DMS53 (cell line): ENCODE data around the gene HDLBP.
A peak's percentile ranks its signal among the peaks of the same experiment; 100 is the strongest.

Experiments used
- DNase-seq: peaks from one replicate; lab custom pipeline; 2025; lab: John Stamatoyannopoulos, UW

The HDLBP gene

DNA sequence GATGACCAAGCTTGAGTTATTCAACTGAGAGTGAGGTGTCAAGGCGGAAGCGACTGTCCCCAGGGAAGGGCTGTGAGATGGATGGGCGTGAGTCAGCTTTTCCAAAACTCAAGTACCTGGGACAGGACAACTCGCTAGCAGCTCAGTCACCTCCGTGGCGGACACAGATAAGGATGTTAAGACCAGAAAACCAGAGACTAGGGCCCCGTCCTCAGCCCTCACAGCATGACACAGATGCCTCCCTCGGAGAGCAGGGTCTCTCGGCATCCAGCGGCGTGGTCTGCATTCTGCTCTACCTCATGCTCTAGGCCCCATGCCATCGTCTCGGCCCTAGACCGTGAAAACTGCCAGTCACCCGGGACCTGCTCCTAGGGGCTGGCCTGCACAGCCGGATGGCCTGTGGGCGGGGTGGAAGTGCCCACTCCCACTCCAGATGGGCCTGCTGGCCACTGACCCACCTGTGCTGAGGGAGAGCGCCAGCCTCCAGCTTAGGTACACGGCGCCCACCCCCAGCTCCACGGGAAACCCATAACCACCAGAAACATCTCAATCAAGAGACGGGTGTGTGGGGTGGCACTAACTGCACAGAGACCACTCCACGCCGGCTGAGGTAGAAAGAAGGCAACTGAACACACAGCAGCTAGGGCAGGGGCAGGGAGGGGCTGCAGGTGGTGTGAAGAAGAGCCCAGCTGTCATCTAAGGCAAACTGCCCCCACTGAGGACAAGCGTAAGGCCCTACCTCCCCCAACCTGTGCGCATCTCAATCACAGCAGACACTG is 87.2 kb downstream of the HDLBP start:
- DNase-seq = no peak

DNA sequence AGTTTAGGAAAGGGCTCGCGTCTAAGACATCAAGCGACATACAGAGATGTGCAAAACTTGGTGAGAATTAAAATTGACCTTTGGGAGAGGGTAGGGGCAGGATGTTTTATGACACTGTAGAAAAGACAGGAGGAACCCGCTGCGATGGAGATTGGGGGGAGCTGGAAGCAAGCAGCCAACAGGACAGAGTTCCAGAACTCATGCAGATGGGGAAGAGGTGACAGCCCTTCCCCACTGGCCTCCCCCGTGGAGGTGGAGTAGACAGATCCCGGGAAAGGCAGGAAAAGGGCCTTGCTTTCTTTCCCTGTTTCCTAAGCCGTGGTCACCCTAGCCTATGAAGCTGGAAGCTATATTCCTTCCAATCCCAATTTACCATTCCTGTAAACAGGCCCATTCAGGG is 87.9 kb downstream of the HDLBP start:
- no peak for DNase-seq

- DNase-seq = no peak
These were observed 88.5 kb downstream of the HDLBP start for GRCh38 chr2:241226723-241227572.

GRCh38 chr2:241225983-241226382 is 89.5 kb downstream of the HDLBP start:
- DNase-seq = no peak

DNA sequence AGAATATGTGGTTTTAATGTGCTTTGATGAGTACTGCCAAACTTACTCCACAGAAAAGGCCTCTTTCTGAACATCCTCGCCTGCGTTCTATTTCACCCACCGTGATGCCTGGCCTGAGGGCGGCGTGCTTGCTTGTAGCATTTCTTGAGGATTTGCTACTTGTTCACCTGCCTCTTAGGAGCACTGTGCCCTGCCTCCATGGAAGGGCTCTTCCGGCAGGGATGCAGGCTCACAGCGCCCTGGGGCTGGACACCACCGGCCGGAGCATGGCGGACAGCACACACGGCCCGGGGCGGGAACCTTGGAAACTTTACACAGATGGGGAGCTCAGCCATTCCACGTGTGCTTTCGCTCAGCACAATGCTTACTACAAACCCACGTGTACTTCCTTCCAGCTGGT is 89.9 kb downstream of the HDLBP start:
- no peak for DNase-seq

GRCh38 chr2:241224851-241225438 is 90.5 kb downstream of the HDLBP start:
- no peak for DNase-seq

DNA sequence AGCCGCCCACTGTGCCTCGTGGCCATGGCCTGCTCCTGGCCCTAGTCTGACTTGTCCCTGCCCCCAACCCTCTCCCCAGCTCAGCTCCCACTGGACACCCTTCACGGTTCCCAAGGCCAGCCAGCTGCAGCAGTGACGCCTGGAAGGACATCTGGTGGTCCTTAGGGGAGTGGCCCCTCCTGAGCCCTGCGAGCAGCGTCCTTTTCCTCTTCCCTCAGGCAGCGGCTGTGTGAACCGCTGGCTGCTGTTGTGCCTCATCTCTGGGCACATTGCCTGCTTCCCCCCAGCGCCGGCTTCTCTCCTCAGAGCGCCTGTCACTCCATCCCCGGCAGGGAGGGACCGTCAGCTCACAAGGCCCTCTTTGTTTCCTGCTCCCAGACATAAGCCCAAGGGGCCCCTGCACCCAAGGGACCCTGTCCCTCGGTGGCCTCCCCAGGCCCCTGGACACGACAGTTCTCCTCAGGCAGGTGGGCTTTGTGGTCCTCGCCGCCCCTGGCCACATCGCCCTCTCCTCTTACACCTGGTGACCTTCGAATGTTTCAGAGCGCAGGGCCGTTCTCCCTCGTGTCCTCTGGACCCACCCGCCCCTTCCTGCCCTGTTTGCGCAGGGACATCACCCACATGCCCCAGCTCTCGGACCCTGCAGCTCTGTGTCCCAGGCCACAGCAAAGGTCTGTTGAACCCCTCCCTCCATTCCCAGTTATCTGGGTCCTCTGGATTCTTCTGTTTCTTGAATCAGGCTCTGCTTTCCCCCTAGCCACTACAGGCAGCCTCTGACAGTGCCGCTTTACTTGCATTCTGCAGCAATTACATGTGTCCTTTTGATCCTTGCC is 91.2 kb downstream of the HDLBP start:
- DNase-seq = no peak

- no peak for DNase-seq
These were observed 92.1 kb downstream of the HDLBP start for GRCh38 chr2:241223211-241224017.

GRCh38 chr2:241219856-241220356 is 95.6 kb downstream of the HDLBP start:
- no peak for DNase-seq

GRCh38 chr2:241219030-241219382 is 96.5 kb downstream of the HDLBP start:
- peak; percentile 45 for DNase-seq

- peak; percentile 86 for DNase-seq
These were observed 97.1 kb downstream of the HDLBP start for GRCh38 chr2:241218131-241219029.

DNA sequence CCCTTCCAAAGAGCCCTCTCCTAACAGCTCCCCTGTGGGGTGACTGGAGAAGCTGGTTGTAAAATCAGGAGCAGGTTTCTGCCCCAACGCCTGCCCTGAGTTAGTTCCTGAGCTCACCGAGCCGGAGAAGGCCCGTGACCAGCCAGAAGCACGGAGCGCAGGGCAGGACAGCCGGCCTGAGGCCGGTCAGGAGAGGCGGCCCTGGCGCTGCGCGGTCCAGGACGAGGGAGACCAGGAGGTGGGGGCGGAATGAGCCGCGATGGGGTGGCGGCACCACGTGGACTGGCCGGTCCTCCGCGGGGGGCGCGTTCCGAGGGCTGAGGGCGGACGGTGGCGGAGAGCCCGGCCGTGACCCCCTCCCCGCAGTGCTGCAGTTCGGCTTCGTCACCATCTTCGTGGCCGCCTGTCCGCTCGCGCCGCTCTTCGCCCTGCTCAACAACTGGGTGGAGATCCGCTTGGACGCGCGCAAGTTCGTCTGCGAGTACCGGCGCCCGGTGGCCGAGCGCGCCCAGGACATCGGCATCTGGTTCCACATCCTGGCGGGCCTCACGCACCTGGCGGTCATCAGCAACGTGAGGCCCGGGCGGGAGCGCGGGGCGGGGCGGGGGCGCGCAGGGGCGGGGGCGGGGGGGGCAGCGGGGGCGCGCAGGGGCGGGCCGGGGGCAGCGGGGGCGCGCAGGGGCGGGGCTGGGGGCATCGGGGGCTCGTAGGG is 98.0 kb downstream of the HDLBP start:
- DNase-seq = peak; percentile 94

DNA sequence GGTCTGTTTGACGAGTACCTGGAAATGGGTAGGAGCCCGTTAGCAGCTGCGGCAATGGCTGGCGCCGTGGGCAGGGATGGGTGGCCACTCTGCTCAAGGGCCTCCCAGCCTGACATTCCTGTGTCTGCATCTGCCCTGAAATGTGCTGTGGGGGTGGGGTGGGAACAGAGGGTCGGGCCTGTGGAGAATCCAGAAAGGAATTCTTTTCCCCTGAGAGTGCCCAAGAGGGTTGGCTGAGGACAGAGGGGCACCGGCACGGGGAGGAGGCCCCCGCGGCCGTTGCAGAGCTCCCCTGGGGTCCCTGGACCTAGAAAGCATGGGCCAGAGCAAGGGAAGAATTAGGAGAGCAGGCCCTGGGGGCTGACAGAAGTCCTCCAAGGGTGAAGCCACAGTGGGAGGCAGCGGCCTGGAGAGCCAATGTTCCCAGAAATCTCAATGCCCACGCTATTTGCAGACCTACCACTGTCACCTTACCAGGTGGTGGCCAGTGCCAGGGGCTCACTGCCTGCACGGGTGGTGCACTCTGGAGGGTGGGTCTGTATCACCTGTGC is 99.2 kb downstream of the HDLBP start:
- DNase-seq = no peak

- DNase-seq = no peak
These were observed 100.1 kb downstream of the HDLBP start for GRCh38 chr2:241215421-241215820.

DNA sequence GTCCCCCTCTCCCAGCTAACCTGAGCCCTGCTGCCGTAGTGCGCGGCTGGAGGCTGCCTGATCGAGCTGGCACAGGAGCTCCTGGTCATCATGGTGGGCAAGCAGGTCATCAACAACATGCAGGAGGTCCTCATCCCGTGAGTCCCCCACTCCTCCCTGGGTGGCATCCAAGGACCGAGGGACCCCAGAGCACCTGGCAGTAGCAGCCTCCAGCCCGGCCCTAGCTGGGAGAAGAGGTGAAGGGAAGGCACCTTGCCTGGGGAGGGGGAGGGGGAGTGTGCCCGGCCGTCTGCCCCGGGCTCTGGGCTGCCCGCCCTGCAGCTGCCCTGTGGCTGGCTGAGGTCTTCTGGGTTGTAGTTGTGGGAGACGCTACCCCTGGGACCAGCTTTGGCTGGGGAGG is 100.7 kb downstream of the HDLBP start:
- DNase-seq = no peak

DNA sequence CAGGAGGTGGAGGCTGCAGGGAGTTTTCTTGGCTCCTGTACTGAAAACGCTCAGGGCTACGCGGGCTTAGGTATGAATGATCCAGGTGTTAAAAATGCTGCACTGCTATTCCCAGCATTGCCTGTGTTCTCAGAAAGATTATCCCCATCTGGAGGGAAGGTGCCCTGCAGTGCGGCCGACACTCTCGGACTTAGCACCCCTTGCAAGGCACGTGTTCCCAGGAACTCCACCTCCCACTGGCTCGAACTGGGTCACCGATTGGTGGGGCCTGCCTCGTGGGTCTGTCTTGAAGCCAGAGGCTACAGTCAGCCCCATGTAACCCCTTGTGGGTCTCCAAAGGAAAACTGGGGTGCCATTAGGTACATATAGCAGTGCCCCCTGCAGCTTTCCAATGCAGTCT is 101.3 kb downstream of the HDLBP start:
- no peak for DNase-seq

DNA sequence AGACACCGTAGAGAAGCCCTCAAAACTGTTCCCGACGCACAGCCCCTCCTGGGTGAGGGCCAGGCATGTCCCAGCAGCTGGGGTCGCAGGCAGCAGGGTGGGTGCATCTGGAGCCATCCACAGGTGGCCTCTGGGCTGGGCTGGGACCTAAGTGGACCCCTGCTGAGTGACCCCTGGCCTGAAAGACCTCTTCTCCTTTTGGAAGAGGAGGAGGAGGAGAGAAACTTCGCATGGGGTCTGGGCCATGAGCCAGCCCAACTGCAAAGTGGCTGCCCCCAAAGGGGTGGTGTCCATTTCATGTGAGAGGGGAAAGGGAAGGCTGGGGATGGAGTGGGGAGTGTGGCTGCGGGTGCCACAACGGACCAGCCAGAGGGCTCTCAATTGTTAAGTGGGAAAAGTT is 101.9 kb downstream of the HDLBP start:
- DNase-seq = no peak

DNA sequence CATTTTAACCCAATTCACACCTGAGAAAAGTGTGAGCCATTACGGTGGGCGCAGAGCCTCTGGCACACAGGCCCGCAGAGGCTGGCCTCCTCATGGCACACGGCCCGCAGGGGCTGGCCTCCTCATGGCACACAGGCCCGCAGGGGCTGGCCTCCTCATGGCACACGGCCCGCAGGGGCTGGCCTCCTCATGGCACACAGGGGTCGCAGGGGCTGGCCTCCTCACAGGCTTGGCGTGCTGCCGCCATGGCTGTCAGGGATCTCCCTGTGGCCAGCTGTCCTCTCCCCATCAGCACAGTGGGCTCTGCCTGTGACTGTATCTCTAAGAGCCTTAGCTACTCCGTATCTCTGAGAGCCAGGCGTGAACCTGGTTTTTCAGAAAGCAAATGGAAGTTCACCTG is 102.4 kb downstream of the HDLBP start:
- DNase-seq = no peak

- DNase-seq = no peak
These were observed 104.2 kb downstream of the HDLBP start for GRCh38 chr2:241211276-241211675.
